ENCODE data around the gene ZNF775. TPM values are rescaled to one million over a fixed set of nuclear protein-coding genes. Genes with fewer than 3 reads are reported as not detected.

Gene ZNF775
- total and polyA plus RNA-seq, 3 experiments from 2014 or later, result 6.0 to 8.7 (median 6.0) TPM

- no peak for DNase-seq
- no peaks in the 10 kb centered on the region for H3K4me1 ChIP-seq (ENCODE audit: insufficient read depth, low read length)
- no peaks in the 10 kb centered on the region for H3K4me1 Mint-ChIP-seq
- no peak overlapping the region for H3K4me3 ChIP-seq (ENCODE audit: low read length)
- H3K4me3 Mint-ChIP-seq, result no peak overlapping the region
- H3K36me3 ChIP-seq (ENCODE audit: insufficient read depth, low read length), result no peaks in the 10 kb centered on the region
- peaks cover 0 to 2% of the 10 kb centered on the region in 2 donors for H3K27me3 Mint-ChIP-seq
- ChIA-PET CTCF (no interaction called here), POLR2A (no interaction called here)
- no peak overlapping the region for H3K27ac ChIP-seq (ENCODE audit: low read depth, low read length)
- no peaks in the 10 kb centered on the region for H3K27me3 ChIP-seq (ENCODE audit: insufficient read depth, low read length, poor library complexity, severe bottlenecking)
- no peaks in the 10 kb centered on the region for H3K9me3 ChIP-seq (ENCODE audit: low read length)
- H3K27ac Mint-ChIP-seq, result no peak overlapping the region
- H3K36me3 Mint-ChIP-seq, result peaks cover 0 to 4% (median 4%) of the 10 kb centered on the region in 3 donors
- no peaks in the 10 kb centered on the region for H3K9me3 Mint-ChIP-seq
Measured at GRCh38 chr7:150388709-150389531, 9.8 kb downstream of the ZNF775 start.

- no peak for DNase-seq
- no peak overlapping the region for H3K4me3 ChIP-seq (ENCODE audit: low read length)
- CTCF ChIA-PET, result no interaction called here
- Mint-ChIP-seq H3K36me3 (peaks cover 0 to 4% (median 4%) of the 10 kb centered on the region in 3 donors), H3K9me3 (no peaks in the 10 kb centered on the region), H3K4me1 (no peaks in the 10 kb centered on the region), H3K27me3 (peaks cover 0 to 2% of the 10 kb centered on the region in 2 donors), H3K27ac (no peak overlapping the region), H3K4me3 (no peak overlapping the region)
- H3K36me3 ChIP-seq (ENCODE audit: insufficient read depth, low read length), result no peaks in the 10 kb centered on the region
- H3K4me1 ChIP-seq (ENCODE audit: insufficient read depth, low read length), result no peaks in the 10 kb centered on the region
- no peak overlapping the region for H3K27ac ChIP-seq (ENCODE audit: low read depth, low read length)
- POLR2A ChIA-PET, result no interaction called here
- no peaks in the 10 kb centered on the region for H3K9me3 ChIP-seq (ENCODE audit: low read length)
- H3K27me3 ChIP-seq (ENCODE audit: insufficient read depth, low read length, poor library complexity, severe bottlenecking), result no peaks in the 10 kb centered on the region
Measured at GRCh38 chr7:150389532-150389816, 10.3 kb downstream of the ZNF775 start.

DNA sequence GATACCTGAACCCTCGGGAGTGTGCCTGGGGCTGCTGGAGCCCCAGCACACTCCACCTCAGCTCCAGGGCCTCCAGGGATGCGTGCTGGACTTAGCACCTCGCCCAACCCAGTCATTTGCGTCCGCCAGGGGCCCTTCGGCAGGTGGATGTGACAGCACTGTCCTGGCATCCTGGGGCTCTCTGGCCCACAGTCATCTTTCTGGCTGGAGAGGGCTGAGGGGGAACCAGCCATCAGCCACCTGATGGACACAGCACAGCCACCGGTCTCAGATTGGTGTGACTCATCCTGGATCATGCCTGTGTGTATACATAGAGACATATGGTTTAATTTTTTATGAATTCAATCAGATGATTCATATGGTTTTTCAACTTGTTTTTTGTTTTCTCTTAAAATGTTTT, 11.1 kb downstream of the ZNF775 start:
- CTCF ChIA-PET, result no interaction called here
- H3K36me3 Mint-ChIP-seq, result peaks cover 0 to 4% (median 4%) of the 10 kb centered on the region in 3 donors

GRCh38 chr7:150393325-150393724, 14.2 kb downstream of the ZNF775 start:
- Mint-ChIP-seq H3K27me3 (peaks cover 0 to 2% of the 10 kb centered on the region in 2 donors), H3K4me3 (no peak overlapping the region), H3K27ac (no peak overlapping the region), H3K36me3 (peaks cover 0 to 13% (median 6%) of the 10 kb centered on the region in 3 donors), H3K4me1 (peaks cover 0 to 11% (median 0%) of the 10 kb centered on the region in 3 donors), H3K9me3 (no peaks in the 10 kb centered on the region)
- no peak overlapping the region for H3K4me3 ChIP-seq (ENCODE audit: low read length)
- ChIA-PET CTCF (no interaction called here), POLR2A (no interaction called here)
- no peaks in the 10 kb centered on the region for H3K36me3 ChIP-seq (ENCODE audit: insufficient read depth, low read length)
- H3K27ac ChIP-seq (ENCODE audit: low read depth, low read length), result no peak overlapping the region
- H3K27me3 ChIP-seq (ENCODE audit: insufficient read depth, low read length, poor library complexity, severe bottlenecking), result no peaks in the 10 kb centered on the region
- no peaks in the 10 kb centered on the region for H3K9me3 ChIP-seq (ENCODE audit: low read length)
- no peaks in the 10 kb centered on the region for H3K4me1 ChIP-seq (ENCODE audit: insufficient read depth, low read length)
- DNase-seq, result no peak

More for the DNA sequence above, 11.1 kb downstream of the ZNF775 start:
- Histone ChIP-seq H3K27me3 (ENCODE audit: insufficient read depth, low read length, poor library complexity, severe bottlenecking) (no peaks in the 10 kb centered on the region), H3K4me1 (ENCODE audit: insufficient read depth, low read length) (no peaks in the 10 kb centered on the region), H3K4me3 (ENCODE audit: low read length) (no peak overlapping the region), H3K27ac (ENCODE audit: low read depth, low read length) (no peak overlapping the region), H3K36me3 (ENCODE audit: insufficient read depth, low read length) (no peaks in the 10 kb centered on the region), H3K9me3 (ENCODE audit: low read length) (no peaks in the 10 kb centered on the region)
- DNase-seq, result no peak
- POLR2A ChIA-PET, result interaction anchor here (0.6 kb wide), 1 partner anchor 11 kb away, joined by 3 read pairs; no protein-coding TSS in a partner anchor
- no peak overlapping the region for H3K27ac Mint-ChIP-seq
- peaks cover 0 to 2% of the 10 kb centered on the region in 2 donors for H3K27me3 Mint-ChIP-seq
- no peak overlapping the region for H3K4me3 Mint-ChIP-seq
- peaks cover 0 to 7% (median 0%) of the 10 kb centered on the region in 3 donors for H3K4me1 Mint-ChIP-seq
- H3K9me3 Mint-ChIP-seq, result no peaks in the 10 kb centered on the region

- no peak for DNase-seq
- H3K27me3 ChIP-seq (ENCODE audit: insufficient read depth, low read length, poor library complexity, severe bottlenecking), result no peaks in the 10 kb centered on the region
- POLR2A ChIA-PET, result no interaction called here
- H3K9me3 Mint-ChIP-seq, result no peaks in the 10 kb centered on the region
- H3K36me3 Mint-ChIP-seq, result peaks cover 0 to 16% (median 2%) of the 10 kb centered on the region in 3 donors
- no peaks in the 10 kb centered on the region for H3K27me3 Mint-ChIP-seq
- no peak overlapping the region for H3K27ac ChIP-seq (ENCODE audit: low read depth, low read length)
- no peaks in the 10 kb centered on the region for H3K36me3 ChIP-seq (ENCODE audit: insufficient read depth, low read length)
- H3K27ac Mint-ChIP-seq, result peak overlapping the region in 1 of 8 donors; percentile 36
- no peak overlapping the region for H3K4me3 Mint-ChIP-seq
- no peaks in the 10 kb centered on the region for H3K9me3 ChIP-seq (ENCODE audit: low read length)
- CTCF ChIA-PET, result interaction anchor here (1.7 kb wide), 1 partner anchor 10 kb away, joined by 6 read pairs; a partner anchor contains a TSS
- no peaks in the 10 kb centered on the region for H3K4me1 ChIP-seq (ENCODE audit: insufficient read depth, low read length)
- peaks cover 0 to 11% (median 0%) of the 10 kb centered on the region in 3 donors for H3K4me1 Mint-ChIP-seq
- H3K4me3 ChIP-seq (ENCODE audit: low read length), result no peak overlapping the region
Measured at GRCh38 chr7:150396426-150396825, 17.3 kb downstream of the ZNF775 start.

GRCh38 chr7:150396851-150397260, 17.7 kb downstream of the ZNF775 start:
- Histone ChIP-seq H3K27me3 (ENCODE audit: insufficient read depth, low read length, poor library complexity, severe bottlenecking) (no peaks in the 10 kb centered on the region), H3K36me3 (ENCODE audit: insufficient read depth, low read length) (no peaks in the 10 kb centered on the region), H3K27ac (ENCODE audit: low read depth, low read length) (no peak overlapping the region), H3K4me1 (ENCODE audit: insufficient read depth, low read length) (no peaks in the 10 kb centered on the region), H3K4me3 (ENCODE audit: low read length) (no peak overlapping the region), H3K9me3 (ENCODE audit: low read length) (no peaks in the 10 kb centered on the region)
- H3K9me3 Mint-ChIP-seq, result no peaks in the 10 kb centered on the region
- no peak overlapping the region for H3K4me3 Mint-ChIP-seq
- H3K36me3 Mint-ChIP-seq, result peaks cover 0 to 16% (median 2%) of the 10 kb centered on the region in 3 donors
- H3K27ac Mint-ChIP-seq, result no peak overlapping the region
- H3K4me1 Mint-ChIP-seq, result peaks cover 0 to 11% (median 0%) of the 10 kb centered on the region in 3 donors
- no peaks in the 10 kb centered on the region for H3K27me3 Mint-ChIP-seq
- ChIA-PET CTCF (interaction anchor here (1.7 kb wide), 1 partner anchor 10 kb away, joined by 6 read pairs; a partner anchor contains a TSS), POLR2A (no interaction called here)
- DNase-seq, result no peak

DNA sequence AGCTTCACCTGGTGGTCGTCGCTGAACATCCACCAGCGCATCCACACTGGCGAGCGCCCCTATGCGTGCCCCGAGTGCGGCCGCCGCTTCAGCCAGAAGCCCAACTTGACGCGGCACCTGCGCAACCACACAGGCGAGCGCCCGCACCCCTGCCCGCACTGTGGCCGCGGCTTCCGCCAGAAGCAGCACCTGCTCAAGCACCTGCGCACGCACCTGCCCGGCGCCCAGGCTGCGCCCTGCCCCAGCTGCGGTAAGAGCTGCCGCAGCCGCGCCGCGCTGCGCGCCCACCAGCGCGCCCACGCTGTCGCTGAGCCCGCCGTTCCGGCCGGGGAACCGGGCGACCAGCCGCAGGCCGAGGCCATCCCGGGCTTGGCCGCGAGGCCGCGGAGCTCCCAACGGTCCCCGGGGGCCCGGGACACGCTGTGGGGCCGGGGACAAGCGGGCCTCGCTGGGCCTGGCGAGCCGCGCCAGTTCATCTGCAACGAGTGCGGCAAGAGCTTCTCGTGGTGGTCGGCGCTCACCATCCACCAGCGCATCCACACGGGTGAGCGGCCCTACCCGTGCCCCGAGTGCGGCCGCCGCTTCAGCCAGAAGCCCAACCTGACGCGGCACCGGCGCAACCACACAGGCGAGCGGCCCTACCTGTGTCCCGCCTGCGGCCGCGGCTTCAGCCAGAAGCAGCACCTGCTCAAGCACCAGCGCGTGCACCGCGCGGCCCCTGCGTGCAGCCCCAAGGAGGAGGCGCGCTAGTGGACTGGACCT, 18.4 kb downstream of the ZNF775 start:
- no peak overlapping the region for H3K4me3 Mint-ChIP-seq

More for the DNA sequence above, 18.4 kb downstream of the ZNF775 start:
- no peaks in the 10 kb centered on the region for H3K27me3 Mint-ChIP-seq
- Histone ChIP-seq H3K27ac (ENCODE audit: low read depth, low read length) (no peak overlapping the region), H3K9me3 (ENCODE audit: low read length) (no peaks in the 10 kb centered on the region), H3K4me1 (ENCODE audit: insufficient read depth, low read length) (no peaks in the 10 kb centered on the region), H3K4me3 (ENCODE audit: low read length) (no peak overlapping the region), H3K36me3 (ENCODE audit: insufficient read depth, low read length) (no peaks in the 10 kb centered on the region), H3K27me3 (ENCODE audit: insufficient read depth, low read length, poor library complexity, severe bottlenecking) (no peaks in the 10 kb centered on the region)
- H3K27ac Mint-ChIP-seq, result no peak overlapping the region
- H3K9me3 Mint-ChIP-seq, result no peaks in the 10 kb centered on the region
- peaks cover 0 to 16% (median 2%) of the 10 kb centered on the region in 3 donors for H3K36me3 Mint-ChIP-seq
- no peak for DNase-seq
- H3K4me1 Mint-ChIP-seq, result peaks cover 0 to 11% (median 2%) of the 10 kb centered on the region in 3 donors
- ChIA-PET CTCF (interaction anchor here (1.7 kb wide), 1 partner anchor 9 kb away, joined by 6 read pairs; a partner anchor contains a TSS), POLR2A (no interaction called here)

Measured in CD8-positive, alpha-beta memory T cell (primary cell).